C4-2B (cell line): ENCODE measurements around the gene KDM3B.

ENCODE experiments used
- H3K27ac ChIP-seq: fragments of 450-650 bp; 2 replicates; pipeline ENCODE4 v1.5.1; 2017
- ZFX ChIP-seq: fragments of 450-650 bp; IDR thresholded peaks from 2 replicates; pipeline ENCODE4 v1.6.1; 2017
- TF ChIP-seq, protein P1 (sequence below): fragments of 450-650 bp; conservative IDR thresholded peaks from 2 replicates; pipeline ENCODE4 v1.5.1; 2017; ENCODE audit warnings: mild to moderate bottlenecking

KDM3B gene

DNA sequence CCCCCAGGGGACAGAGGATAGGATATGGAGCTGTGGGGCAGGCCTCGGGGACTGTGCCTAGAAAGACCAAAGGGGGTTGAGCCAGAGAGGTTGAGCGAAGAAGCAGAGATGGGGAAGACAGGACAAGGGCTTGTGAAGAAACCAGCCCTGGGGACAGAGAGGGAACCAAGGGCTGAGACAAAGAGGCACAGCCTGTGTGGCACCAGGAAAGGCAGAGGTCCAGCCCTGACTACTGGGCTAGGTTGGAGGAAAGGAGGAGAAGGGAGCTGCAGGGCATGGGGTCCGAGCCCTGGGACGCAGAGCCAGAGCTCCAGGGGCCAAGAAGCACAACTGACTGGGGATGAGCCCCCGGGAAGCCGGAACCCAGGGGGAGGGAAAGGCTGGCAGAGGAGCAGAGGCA, 95.6 kb downstream of the KDM3B start:
- H3K27ac ChIP-seq = no peak overlapping the region
- TF ChIP-seq ZFX = no peak
- TF ChIP-seq, protein P1, sequence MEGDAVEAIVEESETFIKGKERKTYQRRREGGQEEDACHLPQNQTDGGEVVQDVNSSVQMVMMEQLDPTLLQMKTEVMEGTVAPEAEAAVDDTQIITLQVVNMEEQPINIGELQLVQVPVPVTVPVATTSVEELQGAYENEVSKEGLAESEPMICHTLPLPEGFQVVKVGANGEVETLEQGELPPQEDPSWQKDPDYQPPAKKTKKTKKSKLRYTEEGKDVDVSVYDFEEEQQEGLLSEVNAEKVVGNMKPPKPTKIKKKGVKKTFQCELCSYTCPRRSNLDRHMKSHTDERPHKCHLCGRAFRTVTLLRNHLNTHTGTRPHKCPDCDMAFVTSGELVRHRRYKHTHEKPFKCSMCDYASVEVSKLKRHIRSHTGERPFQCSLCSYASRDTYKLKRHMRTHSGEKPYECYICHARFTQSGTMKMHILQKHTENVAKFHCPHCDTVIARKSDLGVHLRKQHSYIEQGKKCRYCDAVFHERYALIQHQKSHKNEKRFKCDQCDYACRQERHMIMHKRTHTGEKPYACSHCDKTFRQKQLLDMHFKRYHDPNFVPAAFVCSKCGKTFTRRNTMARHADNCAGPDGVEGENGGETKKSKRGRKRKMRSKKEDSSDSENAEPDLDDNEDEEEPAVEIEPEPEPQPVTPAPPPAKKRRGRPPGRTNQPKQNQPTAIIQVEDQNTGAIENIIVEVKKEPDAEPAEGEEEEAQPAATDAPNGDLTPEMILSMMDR = no peak

DNA sequence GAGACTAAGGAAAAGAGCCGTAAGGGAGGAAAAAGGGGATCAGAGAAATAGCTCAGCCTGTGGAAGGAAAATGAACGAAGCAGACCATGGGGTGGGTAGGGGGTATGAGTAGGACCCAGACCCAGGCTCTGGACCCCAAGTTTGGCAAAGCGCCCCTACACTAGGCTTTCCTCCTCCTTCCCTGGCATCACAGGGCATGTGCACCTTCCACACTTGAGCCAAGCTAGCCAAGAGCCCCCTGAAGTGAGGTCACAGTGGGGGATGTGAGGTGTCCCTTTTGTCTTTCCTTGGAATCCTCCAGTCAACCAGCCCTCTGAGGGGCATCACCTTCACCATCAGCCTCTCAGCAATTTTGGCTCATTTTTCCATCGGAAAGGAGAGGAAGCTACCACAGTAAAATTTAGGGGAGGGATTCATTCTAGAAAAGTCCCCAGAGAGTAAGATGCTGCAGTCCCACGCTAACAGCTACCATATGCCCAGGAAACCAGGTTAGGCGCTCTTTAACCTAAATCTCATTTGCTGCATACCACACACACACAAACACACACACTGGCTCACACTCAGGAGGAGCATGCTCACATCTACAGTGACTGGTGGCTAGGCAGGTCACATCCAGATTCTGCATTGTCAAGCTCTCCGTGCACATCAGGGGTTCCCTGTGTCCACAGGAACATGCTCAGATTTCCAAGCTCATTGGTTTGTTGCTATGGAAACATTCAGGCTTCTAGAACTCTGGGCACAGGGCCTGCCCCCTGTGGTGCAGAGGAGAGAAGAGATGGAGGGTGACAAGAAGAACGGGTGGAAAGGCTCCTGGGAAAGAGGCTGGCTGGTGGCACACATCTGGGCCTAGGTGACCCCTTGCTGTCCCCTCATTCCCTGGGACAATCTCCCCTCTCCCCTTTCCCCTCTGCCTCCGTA, 96.3 kb downstream of the KDM3B start:
- no peak overlapping the region for H3K27ac ChIP-seq
- TF ChIP-seq ZFX = no peak
- TF ChIP-seq, protein P1 = no peak

DNA sequence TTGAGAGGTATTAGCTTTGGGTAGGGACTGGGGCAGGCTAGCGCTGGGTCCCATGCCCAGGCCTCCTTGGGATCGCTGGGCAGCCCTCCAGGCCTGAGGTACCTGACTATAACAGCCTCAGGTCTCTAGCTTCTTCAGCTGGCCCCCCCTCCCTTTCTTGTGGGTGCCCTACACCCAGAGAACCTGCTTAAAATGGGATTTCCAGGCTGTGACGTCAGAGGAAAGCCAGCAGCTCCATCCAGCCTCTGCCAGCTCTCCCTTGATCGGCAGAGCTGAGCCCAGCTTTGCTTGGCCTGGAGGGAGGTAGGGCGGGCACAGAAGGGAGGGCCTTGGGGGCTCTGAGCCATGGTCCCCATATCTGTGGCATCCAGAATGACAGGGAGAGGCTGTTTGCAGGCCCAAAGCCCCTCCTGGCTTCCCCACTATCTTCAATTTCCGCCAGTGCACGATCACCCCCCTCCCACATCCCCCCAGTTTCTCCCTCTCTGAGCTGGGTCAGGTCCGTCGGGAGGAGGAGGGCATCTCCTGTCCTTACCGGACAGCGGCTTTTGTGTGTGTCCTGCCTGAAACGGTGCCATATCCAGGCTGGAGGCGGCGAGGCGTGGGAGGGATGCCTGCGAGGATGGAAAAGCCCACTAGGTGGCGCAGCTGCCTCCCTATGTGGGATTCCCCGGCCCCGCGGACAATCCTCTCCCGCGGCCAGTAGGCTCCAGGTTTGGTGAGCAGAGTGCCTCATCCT, 97.2 kb downstream of the KDM3B start:
- H3K27ac ChIP-seq = peak overlapping the region; percentile 7; the same call in 1 of the 2 replicates
- no peak for TF ChIP-seq ZFX
- TF ChIP-seq, protein P1 = peak; percentile 96

GRCh38 chr5:138450971-138451370, 98.5 kb downstream of the KDM3B start:
- H3K27ac ChIP-seq = no peak overlapping the region
- TF ChIP-seq, protein P1 = no peak
- TF ChIP-seq ZFX = no peak

DNA sequence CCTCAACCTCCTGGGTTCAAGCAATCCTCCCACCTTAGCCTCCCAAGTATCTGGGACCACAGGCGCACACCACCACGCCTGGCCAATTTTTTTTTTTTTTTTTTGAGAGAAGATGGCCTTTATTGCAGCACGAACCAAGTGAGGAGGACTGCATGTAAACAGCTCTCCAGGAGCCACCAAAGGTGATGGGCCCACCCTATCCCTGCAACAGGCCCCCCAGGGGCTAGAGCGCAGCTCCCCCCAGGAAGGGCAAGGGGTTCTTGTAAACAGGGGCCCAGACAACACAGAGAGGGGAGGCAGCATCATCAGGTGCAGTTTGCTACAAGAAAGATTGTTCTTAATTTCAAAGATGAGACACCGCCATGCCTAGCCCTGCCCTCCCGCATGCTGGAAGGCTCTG, 100.2 kb downstream of the KDM3B start:
- TF ChIP-seq ZFX = no peak
- TF ChIP-seq, protein P1 = no peak
- no peak overlapping the region for H3K27ac ChIP-seq

DNA sequence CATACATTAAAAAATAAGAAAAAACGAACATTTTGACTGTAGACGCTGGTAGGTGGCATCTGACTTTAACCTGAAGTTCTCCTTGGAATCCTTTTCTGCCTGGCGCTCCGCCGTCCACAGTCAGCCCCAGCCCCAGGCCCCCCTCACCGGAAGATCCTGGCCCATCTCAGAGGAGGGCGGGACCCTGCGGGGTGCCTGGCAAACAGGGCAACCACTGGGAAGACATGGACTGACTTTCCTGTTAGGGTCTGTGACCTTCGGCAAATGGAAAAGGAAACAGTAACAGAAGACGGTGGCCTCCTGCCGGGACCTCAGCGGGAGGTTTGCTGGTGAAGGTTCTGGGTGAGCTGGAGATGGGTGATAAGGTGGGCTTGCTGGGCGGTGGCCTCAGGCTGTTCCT, 101.1 kb downstream of the KDM3B start:
- no peak for TF ChIP-seq ZFX
- TF ChIP-seq, protein P1 = no peak
- no peak overlapping the region for H3K27ac ChIP-seq

- no peak for TF ChIP-seq ZFX
- TF ChIP-seq, protein P1 = no peak
- no peak overlapping the region for H3K27ac ChIP-seq
Measured at GRCh38 chr5:138454121-138454520, 101.6 kb downstream of the KDM3B start.
